Right renal cortex interstitium (tissue), 3 donors: ENCODE data around the gene PBXIP1. TPM values are rescaled to one million over a fixed set of nuclear protein-coding genes. Genes with fewer than 3 reads are reported as not detected.

Source experiments
- DNase-seq, 3 donors: peaks; one replicate each; pipeline ENCODE4 v3.0.0-alpha.2; 2013; ENCODE audit warnings: low read depth in 3 of 3, low spot score in 2 of 3
- polyA plus RNA-seq, 3 donors: library from polyadenylated mRNA; unstranded; fragments of 120-200 nt; gene quantifications; one replicate each; pipeline ENCODE4 v1.2.1, GENCODE V29; 2013; ENCODE audit not compliant: insufficient read length in 3 of 3

Gene PBXIP1
- polyA plus RNA-seq, 3 donors: 67.1 to 71.0 (median 67.8) TPM

DNA sequence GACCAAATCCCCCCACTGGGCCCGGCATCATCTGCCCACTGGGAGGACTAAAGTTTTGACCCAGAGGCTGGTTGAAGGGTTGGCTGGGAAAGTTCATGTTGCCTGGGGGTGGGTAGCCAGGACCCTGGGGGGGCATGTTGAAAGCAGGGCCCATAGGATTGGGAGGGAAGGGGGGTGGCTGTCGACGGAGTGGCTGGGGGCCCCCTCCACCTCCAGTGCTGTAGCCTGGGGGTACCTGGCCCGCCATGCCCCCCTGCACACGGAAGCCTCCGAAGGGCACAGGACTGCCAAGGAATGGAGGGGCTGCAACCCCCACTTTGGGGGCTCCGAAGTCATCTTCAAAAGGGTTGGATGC is 3.5 kb upstream of the PBXIP1 start:
- no peak for DNase-seq

DNA sequence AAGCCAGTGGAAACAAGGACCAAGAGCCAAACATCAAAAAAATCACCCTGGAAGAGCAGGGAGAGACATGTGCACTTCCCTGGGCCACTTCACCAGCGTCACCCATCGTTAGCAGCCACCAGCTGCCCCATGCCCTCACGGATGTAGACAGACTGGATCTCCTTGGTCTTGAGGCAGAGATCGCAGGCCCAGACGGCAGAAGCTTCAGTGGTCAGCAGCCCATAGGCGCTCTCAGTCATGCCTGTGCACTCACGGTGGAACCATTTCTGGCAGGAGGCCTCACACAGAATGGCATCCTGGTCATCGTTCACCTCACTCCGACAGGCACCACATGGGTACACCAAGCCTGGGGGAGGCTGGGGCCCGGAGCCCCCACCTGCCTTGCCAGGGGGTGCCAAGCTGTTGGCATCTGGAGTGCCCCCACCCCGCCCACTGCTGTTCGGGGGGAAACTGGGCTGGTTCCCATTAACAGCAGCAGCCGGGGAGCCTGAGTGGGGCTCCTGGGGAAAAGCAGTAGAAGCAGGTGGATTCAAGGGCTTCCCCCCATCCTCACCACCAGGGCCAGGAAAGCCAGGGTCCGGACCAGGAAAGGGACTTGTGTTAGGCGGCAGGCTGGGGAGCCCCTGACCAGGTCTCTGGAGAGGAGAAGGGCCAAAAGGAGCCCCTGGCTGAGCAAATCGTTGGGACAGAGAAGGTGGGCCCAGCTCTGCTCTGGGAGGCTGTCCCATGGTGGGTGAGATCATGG is 3.0 kb upstream of the PBXIP1 start:
- DNase-seq: no peak

DNA sequence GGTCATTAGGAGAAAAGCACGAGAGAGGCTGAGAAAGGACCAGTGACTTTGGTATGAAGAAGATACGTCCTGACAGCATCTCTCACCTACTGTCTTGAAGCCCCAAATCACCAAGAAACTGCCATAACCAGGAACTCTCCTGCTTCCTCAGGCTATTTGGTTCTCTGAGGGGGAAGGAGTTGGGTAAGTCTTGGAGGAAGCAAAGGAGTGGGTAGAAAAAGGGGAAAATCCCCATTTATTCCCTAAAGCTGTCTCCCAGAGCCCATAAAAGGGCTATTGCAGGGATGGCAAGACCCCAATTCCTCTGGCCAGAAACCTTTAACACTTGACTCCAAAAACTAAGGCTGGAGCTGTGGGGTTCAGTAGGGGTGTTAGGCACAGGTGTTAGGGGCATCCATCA is 2.1 kb upstream of the PBXIP1 start:
- no peak for DNase-seq

DNA sequence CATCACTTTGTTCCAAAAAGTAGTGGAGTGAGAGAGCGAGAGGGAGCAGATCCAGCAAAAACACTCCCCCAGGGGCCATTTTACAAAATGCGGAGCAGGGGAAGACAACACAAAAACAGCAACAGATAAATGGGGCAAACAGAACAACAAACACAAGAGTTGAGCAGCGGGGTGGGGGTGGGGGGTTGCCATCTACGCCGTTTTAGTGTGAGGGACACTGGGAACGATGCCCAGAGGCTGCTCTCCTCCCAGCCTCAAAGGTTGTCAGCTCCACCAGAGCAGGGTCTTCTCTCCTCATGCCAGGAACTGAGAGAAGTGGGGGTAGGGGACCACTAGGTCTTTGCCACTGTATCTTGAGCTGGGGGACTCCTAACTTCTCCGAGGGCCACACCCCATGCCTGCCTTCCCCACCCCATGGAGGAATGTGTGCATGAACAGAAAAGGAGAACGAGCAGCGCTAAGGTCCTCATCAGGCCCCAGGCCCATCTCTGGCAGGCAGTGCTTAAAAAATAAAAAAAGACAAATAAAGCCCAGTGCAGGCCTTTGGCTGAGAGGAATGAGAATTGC is 1.3 kb upstream of the PBXIP1 start:
- DNase-seq: no peak

DNA sequence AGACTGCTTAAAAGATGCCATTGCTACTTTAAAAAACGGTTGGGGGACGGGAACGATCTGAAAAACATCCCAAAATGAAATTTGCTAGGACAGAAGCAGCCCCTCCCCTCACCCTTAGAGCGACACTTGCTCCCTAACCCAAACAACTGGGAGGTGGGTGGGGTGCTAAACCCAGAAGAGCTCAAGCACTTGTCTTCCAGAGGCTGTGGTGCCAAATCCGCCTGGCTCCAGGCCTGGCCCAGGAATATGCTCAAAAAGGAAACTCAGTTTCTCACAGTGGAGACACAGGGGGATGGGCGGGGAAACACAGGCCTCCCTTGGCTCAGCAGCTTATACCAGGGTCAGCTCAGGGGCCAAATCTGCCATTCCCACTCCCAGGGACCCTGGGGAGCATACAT is 644 bp upstream of the PBXIP1 start:
- no peak for DNase-seq

DNA sequence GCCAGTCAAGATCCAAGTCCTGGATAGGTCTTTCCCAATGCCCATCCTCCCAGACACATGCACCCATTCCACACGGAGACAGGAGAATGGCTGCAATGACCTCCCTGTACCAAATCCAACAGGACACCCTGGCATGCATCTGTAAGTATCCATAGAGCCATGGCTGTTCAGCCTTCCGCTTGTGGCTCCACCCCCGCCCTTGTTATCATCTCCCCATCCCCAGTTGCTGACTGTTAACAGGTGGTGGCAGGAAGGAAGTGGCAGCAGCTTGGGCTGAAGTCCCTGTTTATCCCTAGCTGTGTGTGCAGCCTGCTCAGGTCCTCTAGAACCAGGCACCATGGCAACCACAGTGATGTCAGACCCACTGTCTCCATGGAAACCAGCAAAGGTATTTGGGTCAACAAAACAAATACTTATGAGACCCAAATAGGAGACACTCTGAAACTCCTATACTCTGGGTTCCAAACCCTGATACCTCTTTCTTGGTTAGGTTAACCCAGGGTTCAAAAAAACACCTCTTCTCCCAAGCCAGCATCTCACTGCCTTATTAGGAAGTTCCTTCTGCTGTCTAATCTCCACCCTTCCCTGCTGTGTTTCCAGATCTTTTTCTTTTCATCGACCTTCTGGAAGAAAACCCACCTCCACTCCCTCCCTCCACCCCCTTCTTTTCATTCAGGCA is 721 bp downstream of the PBXIP1 start:
- peak in 1 of 3 donors; percentile 61 for DNase-seq

DNA sequence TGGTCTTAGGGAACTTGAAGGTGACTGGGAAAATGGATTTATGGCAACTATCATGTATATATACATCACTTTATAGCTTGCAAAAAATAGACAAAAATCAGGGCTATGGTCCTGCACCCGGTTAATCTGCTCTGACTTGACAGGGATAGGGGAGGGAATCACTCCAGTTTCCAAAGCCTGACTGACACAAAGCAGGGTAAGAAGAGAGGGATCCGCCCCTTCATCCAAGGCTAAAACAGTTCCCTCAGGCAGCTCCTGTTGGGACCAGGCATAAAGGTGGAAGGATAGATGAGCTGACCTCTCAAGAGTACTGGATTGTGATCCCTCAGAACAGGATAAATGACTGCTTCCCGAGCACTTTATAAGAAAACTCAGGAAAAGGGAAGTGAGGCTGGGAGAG is 1.4 kb downstream of the PBXIP1 start:
- DNase-seq: no peak

DNA sequence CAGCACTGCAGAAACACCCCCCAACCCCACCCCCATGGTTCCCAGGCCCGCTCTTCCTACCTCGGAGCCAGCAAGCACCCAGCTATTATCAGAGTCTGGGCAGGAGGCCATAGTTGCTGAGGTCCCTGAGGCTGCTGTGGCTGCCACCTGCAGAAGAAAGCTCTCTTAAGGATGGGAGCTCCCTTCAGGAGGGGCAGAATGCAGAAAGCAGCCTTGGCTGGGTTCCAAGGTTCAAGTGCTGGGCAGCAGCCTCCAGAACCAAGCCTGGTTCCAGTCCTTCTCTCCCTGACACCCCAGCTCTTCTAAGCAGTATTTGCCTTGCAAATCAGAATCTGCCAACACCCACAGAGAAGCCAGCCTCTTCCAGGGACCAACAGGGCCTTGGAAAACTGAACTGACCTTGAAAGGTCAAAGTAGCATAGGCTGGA is 2.3 kb downstream of the PBXIP1 start:
- no peak for DNase-seq

DNA sequence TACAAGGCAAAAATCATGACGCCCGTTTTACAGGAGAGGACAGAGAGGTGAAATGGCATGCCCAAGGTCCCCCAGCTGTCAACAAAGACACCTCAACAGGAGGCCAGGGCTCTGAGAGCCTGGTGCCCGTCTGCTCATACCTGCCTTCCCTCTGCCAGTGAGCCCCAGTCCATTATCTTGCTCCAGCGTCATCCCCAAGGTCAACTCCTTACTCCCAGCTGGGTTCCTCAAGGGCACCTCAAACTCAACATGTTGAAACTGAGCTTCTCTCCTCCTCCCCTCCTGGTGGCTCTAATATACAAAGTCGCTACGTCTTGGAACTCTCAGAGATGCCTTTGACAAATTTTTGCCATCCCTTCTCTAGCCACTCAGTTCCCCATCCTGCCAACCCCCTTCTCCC is 3.2 kb downstream of the PBXIP1 start:
- DNase-seq: no peak

DNA sequence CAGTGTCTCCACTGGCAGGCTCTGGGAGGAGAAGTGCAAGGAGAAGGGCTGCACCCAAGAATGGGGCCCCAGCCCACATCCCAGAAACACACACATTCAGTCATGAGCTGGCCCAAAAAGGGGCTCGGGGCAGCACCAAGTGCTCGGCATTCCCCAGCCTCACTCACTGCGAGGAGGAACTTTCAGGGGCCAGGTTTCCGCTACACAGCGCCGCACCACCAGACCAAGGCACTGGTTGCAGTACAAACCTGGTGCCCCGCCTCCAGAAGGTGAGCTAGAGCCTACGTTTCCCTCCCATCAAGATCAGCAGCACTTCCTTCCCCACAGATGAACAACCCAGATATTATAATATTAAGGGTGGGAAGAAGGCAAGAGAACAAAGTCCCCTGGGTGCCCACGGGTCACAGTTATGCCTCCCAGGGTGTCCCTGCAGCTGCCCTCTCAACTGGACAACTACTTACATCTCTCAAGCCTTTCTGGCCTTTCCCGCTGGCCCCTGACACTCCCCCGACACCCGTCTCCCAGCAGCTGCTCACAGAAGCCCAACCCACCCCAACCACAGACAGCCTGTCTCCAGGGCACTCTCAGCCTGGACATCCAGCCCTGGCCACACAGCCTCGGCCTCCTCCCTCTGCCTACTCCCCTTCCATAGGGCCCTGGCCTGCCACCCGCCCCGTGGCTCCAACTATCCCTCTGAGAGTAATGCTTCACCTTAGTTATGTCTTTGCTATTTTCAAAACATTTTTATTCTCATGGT is 3.8 kb downstream of the PBXIP1 start:
- DNase-seq: no peak

DNA sequence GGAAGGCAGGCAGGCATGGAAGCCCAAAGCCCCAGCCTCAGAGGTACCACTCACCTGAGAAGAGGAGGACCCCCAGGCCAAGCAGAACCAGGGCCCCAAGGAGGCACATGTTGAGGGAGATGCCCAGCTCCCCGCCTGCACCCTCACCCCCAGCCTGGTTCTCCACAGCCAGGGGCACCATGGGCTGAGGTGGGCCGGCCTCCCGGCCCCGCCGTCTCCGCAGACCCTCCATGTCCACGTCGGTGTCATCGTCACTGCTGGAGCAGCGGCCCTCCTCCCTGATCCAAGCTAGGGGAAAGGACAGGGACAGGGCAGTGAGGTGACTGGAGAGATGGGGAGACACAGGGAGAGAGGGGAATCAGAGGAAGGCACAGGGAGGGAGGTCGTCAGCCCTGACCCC is 7.8 kb downstream of the PBXIP1 start:
- no peak for DNase-seq

DNA sequence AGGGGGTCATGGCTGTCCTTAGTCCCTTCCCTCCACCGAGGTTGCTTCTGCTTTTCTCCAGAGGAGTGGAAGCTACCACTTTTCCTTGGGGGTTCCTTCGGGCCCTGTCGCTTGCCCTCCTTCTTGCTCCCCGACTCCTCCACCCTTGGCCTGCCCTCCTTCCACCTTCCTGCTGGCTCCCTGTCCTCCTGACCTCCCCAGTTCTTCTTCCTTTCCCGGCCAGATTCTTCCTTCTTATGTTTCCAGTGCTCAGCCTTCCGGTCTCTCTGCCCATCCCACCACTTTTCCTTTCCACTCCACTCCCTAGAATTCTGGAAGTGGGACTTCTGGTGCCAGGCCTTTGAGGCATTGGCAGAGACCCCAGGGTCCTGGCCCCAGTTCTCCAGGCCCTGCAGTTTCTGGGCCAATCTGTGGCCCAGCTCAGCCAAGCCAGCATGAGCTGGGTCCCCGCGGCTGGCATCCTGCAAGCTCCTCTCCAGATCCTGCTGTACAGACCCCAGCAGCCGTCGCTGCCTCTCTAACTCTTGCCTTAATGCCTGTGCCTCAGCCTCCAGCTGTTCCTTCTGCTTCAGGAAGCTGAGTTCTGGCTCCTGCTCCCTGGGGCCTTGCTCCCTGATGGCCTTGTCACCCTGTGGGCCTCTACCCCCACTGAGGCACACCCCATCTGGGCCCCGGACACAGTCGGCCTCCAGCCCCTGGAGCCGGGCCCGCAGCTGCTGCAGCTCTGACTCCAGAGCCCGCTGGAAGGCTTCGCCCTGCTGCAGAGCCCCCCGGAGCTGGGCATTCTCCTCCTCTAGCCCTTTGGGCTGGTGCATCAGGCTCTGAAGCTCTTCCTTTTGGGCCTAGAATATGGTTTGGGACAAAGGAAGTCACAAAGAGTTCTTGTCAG is 9.7 kb downstream of the PBXIP1 start:
- no peak for DNase-seq

DNA sequence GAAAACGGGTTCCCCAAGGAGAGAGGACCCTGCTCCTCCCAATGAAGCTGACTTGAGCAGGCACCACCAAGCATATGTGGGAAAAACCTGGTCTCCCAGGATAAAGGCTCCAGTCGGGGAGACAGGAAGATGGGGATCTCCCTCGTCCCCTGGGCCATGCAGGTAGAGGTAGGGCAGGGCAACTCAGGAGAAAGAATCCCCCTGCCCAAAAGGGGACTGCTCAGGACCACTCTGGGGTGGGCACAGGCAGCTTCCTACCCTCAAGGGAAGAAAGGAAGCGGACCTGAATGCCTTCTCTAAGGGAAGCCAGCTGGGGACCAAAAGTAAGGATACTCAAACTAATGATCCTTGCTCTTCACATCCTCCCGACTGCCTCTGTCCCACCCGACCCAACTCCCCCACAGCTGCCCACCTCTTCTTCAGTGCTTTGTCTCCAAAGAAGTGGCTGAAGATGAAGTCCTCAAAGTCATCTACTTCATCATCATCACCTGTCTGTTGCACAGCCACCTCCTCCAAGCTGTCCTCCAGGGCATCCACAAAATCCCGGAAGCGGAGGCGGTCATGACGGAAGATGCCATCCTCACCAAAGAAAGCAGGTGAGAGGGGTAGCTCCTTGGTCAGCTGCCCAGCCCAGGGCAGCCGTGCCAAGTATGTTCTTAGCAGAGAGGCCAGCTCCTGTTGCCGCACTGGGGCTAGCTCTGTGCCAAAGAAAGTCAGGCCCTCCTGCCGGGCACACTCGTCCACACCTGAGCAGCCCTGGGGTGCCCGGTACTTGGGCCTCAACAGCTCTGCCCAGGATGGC is 10.5 kb downstream of the PBXIP1 start:
- DNase-seq: no peak

DNA sequence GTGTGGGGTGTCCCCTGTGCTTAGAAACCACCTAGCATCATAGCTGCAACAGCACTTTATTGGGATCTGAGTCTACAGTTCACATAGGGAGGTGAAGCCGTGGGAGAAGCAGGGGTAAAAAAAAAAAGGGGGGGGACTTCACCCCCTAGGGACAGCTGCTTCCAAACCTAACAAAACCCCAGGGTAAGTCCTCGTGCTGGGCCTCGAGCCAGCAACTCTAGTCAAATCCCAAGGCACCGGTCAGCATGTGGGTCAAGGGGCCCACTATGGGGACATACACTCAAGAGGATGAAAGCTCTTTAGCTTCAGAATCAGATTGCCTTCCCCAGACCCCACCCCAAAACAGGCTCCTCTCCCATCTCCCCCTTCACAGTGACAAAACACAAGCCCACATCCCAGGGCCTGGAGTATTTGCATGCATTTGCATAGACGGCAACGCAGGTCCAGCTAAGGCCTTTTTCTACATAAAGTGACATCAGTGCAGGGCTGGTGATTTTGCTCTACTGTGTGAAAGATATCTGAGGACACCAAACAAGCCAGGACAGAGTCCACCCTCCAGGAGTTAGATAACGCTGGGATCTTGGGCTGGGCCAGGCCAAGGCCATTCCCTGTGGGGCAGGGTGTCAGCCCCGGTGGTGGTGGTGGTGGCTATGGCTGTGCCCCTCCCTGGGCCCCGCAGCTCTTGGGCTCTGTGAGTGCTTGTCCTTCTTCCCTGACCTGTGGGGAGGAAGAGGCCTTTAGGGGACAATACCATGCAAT is 11.3 kb downstream of the PBXIP1 start:
- DNase-seq: no peak

DNA sequence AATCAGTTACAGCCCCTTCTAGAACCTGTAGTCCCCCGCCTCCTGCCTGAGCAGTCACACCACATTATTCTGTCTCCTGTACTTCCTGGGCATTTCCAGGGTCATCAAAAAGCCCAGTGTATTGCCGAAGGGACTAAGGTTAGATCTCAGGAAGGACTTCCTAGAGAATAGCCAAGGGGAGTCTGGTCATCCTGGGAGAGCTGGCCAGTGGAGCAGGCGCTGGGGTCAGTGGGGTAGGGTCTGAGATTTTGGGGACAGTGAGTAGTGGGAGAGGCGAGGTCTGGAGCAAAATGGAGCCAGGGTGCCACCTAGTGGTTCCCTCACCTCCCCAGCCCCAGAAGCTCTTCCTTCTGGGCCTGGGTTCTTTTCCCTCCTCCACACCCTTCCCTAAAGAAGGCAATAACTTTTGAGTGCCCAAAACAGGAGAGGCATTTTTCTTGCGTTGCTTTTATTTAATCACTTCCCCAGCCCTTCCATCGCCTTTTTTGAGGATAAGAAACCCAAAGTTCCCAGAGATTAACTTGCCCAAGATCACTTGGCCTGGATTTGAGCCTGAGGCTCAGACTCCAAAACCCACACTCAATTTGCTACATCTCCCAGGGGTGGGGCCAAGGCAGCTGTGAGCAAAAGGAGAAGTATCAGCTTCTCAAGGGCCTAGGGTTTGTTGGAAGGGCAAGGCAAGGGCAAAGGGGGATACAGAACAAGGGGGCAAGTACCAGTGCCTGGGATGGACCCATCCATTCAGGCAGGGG is 12.1 kb downstream of the PBXIP1 start:
- no peak for DNase-seq

DNA sequence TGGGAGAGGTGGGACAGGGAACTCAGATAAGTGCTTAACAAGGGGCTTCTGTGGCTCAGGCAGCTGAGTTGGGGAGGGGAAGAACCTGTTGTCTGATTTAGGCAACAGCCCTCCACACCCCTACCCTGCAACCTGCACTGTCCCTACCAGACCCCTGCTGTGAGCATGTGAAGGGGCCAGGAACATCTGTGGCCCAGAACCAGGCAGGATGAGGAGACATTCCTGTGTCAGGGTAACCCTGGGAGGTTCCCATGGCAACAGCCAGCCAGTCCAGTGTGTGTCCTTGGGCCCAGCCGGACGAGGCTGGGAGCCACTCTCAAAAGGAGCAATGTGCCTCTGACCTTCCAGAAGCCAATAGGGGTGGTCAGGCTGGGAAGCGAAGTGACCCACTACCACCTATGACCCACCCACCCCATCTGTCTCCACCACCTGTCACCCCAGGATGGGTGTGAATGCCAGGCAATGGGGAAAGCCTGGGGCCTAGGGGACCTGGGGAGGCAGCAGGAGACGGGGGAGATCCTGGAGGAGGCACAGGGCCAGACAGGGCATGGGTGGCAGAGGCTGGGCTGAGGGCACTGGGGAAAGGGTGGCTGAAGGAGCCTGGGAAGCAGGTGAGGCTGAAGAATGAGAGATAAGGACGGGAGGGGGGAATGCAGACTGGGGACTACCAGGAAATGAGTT is 14.4 kb downstream of the PBXIP1 start:
- no peak for DNase-seq

DNA sequence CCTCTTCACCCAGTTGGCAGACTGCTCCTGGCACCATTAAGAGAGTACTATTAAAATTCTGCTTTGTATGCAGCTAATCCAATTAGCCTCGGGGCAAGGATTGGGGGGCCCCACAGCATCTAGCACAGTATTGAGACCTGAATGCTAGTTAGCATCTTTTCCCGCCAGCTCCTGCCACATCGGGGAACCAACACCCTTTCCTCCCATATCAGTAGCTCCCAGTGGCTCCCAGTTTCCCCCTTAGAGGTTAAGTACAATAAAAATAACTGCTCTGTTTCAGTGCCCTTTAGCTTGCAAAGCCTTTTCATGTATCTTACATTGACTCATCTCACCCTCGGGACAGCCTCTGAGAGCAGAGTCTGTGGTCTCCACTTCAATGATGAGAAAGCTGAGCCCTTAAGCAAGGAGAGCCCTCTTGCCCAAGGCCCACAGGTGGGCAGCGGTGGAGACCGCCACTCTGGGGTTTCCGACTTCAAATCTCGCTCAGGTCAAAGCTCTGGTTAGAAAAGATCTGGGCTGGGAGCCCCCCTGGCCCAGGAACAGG is 15.2 kb downstream of the PBXIP1 start:
- DNase-seq: no peak

DNA sequence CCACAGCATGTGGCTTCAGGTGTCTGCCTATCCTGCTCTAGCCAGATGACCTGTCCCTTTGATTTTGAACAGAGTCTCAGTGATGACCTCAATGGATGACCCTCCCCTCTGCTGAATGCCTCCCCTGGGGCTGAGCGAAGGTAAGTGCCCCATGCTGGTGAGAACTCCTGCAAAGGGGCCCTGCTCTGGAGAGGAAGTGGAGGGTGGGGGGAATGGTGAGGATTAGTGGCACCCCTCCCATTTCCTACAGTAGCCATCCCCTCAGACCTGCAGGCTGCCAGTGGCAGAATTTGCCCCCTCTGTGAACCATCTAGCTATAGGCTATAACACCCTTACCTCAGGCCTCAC is 15.7 kb downstream of the PBXIP1 start:
- DNase-seq: no peak
